Mesothelial cell of epicardium (in vitro differentiated cells): ENCODE data around the gene GLIPR2. TPM values are rescaled to one million over a fixed set of nuclear protein-coding genes. Genes with fewer than 3 reads are reported as not detected.

Experiments
- DNase-seq, 2 experiments: peaks; one replicate each; pipeline ENCODE4 v3.0.0; 2021; ENCODE audit warnings: low spot score in 2 of 2; ENCODE audit not compliant: unreplicated experiment in 2 of 2
- H3K27ac Mint-ChIP-seq: 2 replicates; pipeline ENCODE4 v1.8.0; 2021; ENCODE audit warnings: mixed read lengths
- H3K27me3 Mint-ChIP-seq: 2 replicates; pipeline ENCODE4 v1.8.0; 2021; ENCODE audit warnings: low read depth, mixed read lengths
- H3K36me3 Mint-ChIP-seq: 2 replicates; pipeline ENCODE4 v1.8.0; 2021; ENCODE audit warnings: mixed read lengths
- H3K4me1 Mint-ChIP-seq: 2 replicates; pipeline ENCODE4 v1.8.0; 2021; ENCODE audit warnings: mixed read lengths
- H3K4me3 Mint-ChIP-seq: 2 replicates; pipeline ENCODE4 v1.8.0; 2021; ENCODE audit warnings: mild to moderate bottlenecking, moderate library complexity, mixed read lengths
- H3K9me3 Mint-ChIP-seq: 2 replicates; pipeline ENCODE4 v1.8.0; 2021; ENCODE audit warnings: mixed read lengths
- CTCF ChIP-seq: fragments of 200-600 bp; sonication (generic); IDR thresholded peaks from one replicate; pipeline ENCODE4 v1.5.0; 2021; ENCODE audit warnings: antibody characterized with exemption; ENCODE audit not compliant: unreplicated experiment
- total RNA-seq: library from RNA; stranded (reverse); gene quantifications from 3 replicates; pipeline ENCODE4 v1.2.1, GENCODE V29; 2021

Gene GLIPR2
- total RNA-seq, 1 donor from 2014 or later = 33.3 TPM

GRCh38 chr9:36166168-36166927, 29.8 kb downstream of the GLIPR2 start:
- DNase-seq = peak; percentile 73 to 89
- no peak overlapping the region for H3K27ac Mint-ChIP-seq
- peak; percentile 84 for TF ChIP-seq CTCF
- no peaks in the 10 kb centered on the region for H3K9me3 Mint-ChIP-seq
- peak overlapping the region; percentile 58 for H3K4me3 Mint-ChIP-seq
- peaks cover 41% of the 10 kb centered on the region for H3K4me1 Mint-ChIP-seq
- no peaks in the 10 kb centered on the region for H3K27me3 Mint-ChIP-seq
- no peaks in the 10 kb centered on the region for H3K36me3 Mint-ChIP-seq

- no peak for DNase-seq
- Mint-ChIP-seq H3K27ac (no peak within 1 kb of the TSS), H3K27me3 (no peaks in the 10 kb centered on the region), H3K9me3 (no peaks in the 10 kb centered on the region), H3K36me3 (no peaks in the 10 kb centered on the region), H3K4me1 (peaks cover 16% of the 10 kb centered on the region), H3K4me3 (no peak within 1 kb of the TSS)
- no peak for TF ChIP-seq CTCF
Measured at GRCh38 chr9:36169166-36169565, 32.6 kb downstream of the GLIPR2 start, which contains the start of gene CCIN. Gene CCIN (plus strand): TSS chr9:36169388. CDS start chr9:36169503, 115 bp downstream.

- Mint-ChIP-seq H3K27ac (no peak overlapping the region), H3K4me3 (no peak overlapping the region), H3K27me3 (no peaks in the 10 kb centered on the region), H3K9me3 (no peaks in the 10 kb centered on the region), H3K4me1 (peaks cover 13% of the 10 kb centered on the region), H3K36me3 (no peaks in the 10 kb centered on the region)
- no peak for TF ChIP-seq CTCF
- no peak for DNase-seq
Measured at GRCh38 chr9:36169708-36170107, 33.2 kb downstream of the GLIPR2 start.

GRCh38 chr9:36170531-36170930, 34.0 kb downstream of the GLIPR2 start:
- no peak overlapping the region for H3K27ac Mint-ChIP-seq
- no peaks in the 10 kb centered on the region for H3K9me3 Mint-ChIP-seq
- TF ChIP-seq CTCF = no peak
- no peak overlapping the region for H3K4me3 Mint-ChIP-seq
- H3K4me1 Mint-ChIP-seq = peaks cover 9% of the 10 kb centered on the region
- no peak for DNase-seq
- H3K36me3 Mint-ChIP-seq = no peaks in the 10 kb centered on the region
- no peaks in the 10 kb centered on the region for H3K27me3 Mint-ChIP-seq

GRCh38 chr9:36173861-36174260, 37.3 kb downstream of the GLIPR2 start:
- TF ChIP-seq CTCF = no peak
- H3K36me3 Mint-ChIP-seq = no peaks in the 10 kb centered on the region
- H3K9me3 Mint-ChIP-seq = peaks cover 4% of the 10 kb centered on the region
- H3K27me3 Mint-ChIP-seq = no peaks in the 10 kb centered on the region
- H3K4me1 Mint-ChIP-seq = peaks cover 5% of the 10 kb centered on the region
- DNase-seq = no peak
- no peak overlapping the region for H3K4me3 Mint-ChIP-seq
- no peak overlapping the region for H3K27ac Mint-ChIP-seq
